ENCODE measurements around the gene CYP39A1.

The CYP39A1 gene

GRCh38 chr6:46590765-46591164 lies 61.9 kb downstream of the CYP39A1 start:
- DNase-seq (ENCODE audit: low spot score): no peak

DNA sequence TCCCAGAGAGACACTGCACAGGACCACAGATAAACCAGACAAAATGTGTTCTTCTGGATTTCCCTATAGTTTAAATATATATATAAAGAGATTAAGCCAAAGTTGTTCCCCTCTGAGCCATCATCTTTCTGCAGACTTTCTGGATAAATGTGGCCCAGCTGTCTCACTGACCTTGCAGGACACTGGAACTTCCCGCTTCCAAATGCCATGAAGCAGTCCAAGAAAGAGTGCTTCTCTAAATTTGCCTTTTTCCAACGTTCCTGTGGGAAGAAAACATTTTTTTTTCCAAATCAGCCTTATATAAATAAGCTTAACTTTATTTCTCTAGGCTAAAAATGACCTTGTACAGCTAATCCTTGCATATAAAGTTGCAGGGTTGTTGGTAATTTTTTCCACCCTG lies 65.7 kb downstream of the CYP39A1 start:
- no peak for DNase-seq (ENCODE audit: low spot score)

GRCh38 chr6:46584586-46584985 lies 68.0 kb downstream of the CYP39A1 start:
- no peak for DNase-seq (ENCODE audit: low spot score)

DNA sequence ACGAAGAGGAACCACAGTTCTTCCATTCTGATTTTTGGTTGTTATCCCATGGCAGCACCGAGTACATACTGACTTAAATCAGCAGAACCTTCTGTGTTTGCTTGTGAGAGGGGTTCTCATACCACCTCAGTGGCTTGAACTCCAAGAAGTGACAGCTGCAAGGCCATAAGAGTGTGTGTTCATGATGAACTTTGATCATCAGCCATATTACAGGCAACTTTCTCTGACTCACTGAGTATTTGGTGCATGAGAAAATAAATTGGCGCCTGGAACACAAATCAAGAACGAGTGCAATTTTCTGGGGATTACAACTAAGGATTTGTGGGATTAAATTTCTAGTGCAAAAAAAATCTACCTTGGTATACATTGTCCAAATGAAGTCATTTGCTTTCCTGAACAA lies 68.9 kb downstream of the CYP39A1 start:
- DNase-seq (ENCODE audit: low spot score): no peak

DNA sequence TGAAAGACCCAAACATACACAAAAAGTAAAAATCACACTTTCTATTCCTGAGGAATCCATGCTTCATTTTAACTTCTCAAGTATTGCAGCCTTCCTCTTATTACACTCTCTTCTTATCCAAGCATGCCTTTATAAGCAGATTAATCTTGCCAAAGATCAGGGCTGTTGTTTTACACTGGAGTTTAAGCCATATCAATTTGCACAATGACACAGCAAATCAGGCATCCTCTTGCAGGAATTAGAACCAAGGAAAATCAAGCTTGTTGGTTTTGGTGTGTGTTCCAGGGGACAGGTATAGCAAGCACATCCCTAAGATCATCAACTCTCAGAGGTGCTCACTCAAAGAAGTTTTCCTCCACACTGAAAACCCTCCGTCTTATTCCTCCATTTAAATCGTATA lies 69.5 kb downstream of the CYP39A1 start:
- DNase-seq (ENCODE audit: low spot score): no peak

GRCh38 chr6:46581459-46582177 lies 71.0 kb downstream of the CYP39A1 start:
- no peak for DNase-seq (ENCODE audit: low spot score)

GRCh38 chr6:46575530-46575929 lies 77.1 kb downstream of the CYP39A1 start:
- DNase-seq (ENCODE audit: low spot score): no peak

DNA sequence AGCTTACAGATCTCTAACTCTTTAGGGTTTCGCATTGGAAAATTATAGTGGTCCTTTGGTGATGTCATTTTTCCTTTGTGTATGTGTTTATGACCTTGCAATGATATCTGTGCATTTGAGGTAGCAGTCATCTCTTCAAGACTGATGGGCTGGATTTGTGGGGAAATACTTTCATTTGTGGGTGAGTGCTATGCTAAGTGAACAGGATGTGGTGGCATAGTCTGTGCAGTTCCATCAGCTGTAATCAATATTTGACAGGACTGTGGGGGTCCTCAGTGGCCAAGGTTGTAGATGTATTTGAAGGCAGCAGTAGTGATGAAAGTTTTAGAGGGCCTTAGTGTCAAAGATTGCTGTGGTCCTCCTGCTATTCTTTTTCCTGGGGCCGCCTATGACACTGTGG lies 79.5 kb downstream of the CYP39A1 start:
- no peak for DNase-seq (ENCODE audit: low spot score)

- DNase-seq (ENCODE audit: low spot score): no peak
These were observed 87.1 kb downstream of the CYP39A1 start for GRCh38 chr6:46565531-46565930.

GRCh38 chr6:46563924-46564323 lies 88.7 kb downstream of the CYP39A1 start:
- DNase-seq (ENCODE audit: low spot score): no peak

DNA sequence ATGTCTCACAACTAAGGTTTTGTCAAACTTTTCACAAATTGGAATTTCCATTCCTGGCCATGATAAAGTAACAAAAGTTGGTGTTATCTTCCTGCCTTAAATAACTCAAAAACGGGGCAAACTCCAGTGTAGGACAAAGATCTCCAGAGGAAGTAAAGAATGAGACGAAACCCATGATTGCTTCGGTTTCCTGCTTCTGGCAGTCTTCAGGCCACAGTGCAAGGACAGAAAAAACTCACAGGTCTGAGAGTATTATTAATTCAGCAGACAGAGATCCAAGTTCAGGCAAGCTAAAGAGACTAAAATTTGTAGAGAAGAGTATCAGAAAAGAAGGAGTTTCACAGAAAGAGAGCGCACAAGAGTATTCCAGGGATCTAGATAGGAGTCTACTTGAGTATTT lies 96.6 kb downstream of the CYP39A1 start:
- no peak for DNase-seq (ENCODE audit: low spot score)

DNA sequence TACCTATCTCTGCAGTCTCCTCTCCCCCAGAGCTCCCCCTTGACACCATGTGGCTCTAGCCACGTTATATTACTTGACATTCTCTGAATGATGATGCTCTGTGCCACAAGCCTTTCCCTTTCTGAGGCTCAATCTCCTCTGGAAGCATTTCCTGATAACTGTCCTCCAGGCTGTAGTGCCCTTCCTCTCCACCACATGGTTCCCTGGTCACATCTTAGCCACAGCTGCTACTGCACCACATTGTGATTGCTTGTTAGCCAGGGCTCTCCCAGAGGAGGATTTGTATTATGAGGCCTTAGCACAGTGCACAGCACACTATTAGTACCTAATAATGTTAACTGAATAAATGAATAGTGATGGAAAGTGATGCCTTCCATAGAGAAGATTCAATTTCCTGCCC lies 97.5 kb downstream of the CYP39A1 start:
- no peak for DNase-seq (ENCODE audit: low spot score)

DNA sequence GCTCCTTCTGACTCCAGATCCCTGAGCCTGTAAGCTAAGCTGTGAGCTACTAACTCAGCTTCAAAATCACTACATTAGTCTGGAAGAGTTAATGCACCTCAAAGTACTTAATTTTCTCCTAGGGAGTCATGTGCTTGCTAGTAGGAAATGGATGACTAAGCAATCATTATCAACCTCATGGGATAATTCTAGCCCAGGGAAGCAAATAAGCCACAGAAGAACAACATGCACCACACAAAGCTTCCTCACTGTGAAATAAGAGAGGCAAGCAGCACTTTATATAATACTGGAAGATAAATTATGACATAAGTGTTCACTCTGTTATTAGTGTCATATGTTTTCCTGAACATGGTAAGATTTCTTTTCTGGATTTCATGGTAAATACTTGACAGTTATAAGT lies 103.5 kb downstream of the CYP39A1 start:
- no peak for DNase-seq (ENCODE audit: low spot score)

DNA sequence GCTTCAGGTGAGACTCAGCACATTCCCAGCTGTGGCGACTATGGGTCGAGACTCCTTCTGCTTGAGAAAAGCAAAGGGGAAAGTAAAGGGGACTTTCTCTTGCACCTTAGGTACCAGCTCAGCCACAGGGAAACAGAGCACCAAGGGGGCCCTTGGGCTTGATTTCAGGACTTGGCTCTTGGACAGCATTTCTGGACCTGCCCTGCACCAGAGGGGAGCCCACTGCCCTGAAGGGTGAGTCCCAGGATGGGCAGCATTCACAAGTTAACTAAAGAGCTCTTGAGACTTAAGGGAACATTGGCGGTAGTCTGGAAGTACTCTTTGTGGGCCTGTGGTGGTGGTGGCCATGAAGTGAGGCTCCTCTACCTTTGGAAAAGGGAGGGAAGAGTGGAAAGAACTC lies 111.1 kb downstream of the CYP39A1 start:
- DNase-seq (ENCODE audit: low spot score): no peak

DNA sequence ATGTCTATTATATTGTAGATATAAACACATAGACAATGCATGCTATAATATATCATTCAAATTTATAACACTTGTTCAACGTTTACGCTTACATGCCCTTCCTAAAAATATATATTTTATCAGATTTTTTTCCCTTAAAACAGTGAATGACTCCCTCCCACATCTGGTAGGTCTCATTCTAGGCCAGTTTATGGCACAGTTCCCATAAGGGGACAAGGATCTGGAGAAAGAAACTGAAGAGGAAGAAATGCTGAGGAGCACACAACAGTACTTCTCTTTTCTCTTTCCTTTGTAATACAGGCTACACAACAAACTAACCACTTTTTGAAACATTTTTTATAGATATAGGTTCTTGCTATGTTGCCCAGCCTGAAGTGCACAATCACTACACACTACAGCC lies 112.8 kb downstream of the CYP39A1 start:
- no peak for DNase-seq (ENCODE audit: low spot score)

- no peak for DNase-seq (ENCODE audit: low spot score)
These were observed 113.7 kb downstream of the CYP39A1 start for GRCh38 chr6:46538800-46539480.

- no peak for DNase-seq (ENCODE audit: low spot score)
These were observed 121.7 kb downstream of the CYP39A1 start for GRCh38 chr6:46530896-46531295.

- peak; percentile 14 for DNase-seq (ENCODE audit: low spot score)
These were observed 123.5 kb downstream of the CYP39A1 start for GRCh38 chr6:46528961-46529750.

DNA sequence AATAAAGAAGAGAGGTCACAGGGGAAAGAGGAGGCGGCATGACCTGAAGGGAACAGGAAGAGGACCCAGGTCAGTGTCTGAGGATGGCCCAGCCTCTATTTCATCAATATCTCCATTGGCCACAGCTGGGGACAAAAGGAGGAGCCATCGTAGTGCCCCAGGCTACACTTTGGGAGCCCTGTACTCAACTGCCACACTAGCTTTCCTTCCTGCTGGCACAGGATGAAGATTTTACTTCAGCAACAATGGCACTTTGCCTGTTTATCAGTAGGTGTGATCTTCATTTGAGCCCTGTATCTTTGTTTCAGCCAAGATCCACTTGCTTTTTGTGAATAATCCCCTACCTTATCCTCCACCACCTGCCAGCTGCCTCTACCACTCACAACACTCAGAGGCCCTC lies 126.0 kb downstream of the CYP39A1 start:
- DNase-seq (ENCODE audit: low spot score): no peak

GRCh38 chr6:46525583-46525982 lies 127.0 kb downstream of the CYP39A1 start:
- DNase-seq (ENCODE audit: low spot score): no peak

DNA sequence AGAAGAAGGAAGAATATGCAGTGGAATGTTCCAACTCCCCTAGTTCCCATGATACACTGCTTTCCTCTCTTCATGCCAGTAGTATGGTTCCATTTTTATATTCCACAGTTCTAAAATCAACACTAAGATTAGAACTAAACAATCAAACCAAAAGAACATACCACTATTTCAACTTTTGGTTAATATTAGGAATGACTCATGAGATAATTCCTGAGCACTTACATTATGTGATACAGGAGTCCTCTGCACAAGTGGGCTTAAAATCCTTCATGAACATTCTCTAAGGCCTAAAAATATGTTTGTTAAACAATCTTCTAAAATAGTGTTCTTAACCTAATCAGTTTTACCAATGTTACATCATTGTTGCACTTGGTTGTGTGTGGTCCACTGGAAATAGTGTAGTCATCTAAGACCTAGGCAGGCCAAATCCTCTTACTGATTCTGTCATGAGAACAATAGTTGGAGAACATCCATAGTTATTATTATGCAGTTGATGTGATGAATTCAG lies 131.1 kb downstream of the CYP39A1 start:
- DNase-seq (ENCODE audit: low spot score): no peak

- no peak for DNase-seq (ENCODE audit: low spot score)
These were observed 135.4 kb downstream of the CYP39A1 start for GRCh38 chr6:46517202-46517601.

GRCh38 chr6:46513533-46513932 lies 139.1 kb downstream of the CYP39A1 start:
- DNase-seq (ENCODE audit: low spot score): no peak
